GM19328 (cell line): Measurements from ENCODE around the gene LDLRAD4.

Source experiments
- ATAC-seq: cut with Tn5 transposase; IDR thresholded peaks from one replicate; pipeline ENCODE4 v1.9.1; 2021; ENCODE audit warnings: mild to moderate bottlenecking, moderate library complexity; ENCODE audit not compliant: unreplicated experiment

LDLRAD4 gene

DNA sequence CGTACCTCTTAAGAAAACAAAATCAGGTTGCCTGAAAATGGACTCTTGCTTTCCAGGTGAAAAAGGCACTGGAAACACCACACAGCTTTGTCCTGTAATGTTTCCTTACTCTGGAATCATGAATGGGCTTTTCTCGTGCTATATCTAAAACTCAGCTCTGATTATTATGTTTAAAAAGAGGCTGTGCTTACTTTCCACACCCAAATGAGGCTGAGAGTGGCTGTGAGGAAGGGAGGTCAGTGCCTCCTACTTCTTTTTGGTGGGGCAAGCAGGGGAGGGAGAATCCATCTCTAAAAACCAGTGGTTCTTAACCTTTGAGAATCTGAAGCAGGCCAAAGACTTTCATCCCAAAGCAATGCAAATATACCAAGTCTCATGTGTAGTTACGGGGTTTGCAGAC lies 359.2 kb downstream of the LDLRAD4 start:
- no peak for ATAC-seq

DNA sequence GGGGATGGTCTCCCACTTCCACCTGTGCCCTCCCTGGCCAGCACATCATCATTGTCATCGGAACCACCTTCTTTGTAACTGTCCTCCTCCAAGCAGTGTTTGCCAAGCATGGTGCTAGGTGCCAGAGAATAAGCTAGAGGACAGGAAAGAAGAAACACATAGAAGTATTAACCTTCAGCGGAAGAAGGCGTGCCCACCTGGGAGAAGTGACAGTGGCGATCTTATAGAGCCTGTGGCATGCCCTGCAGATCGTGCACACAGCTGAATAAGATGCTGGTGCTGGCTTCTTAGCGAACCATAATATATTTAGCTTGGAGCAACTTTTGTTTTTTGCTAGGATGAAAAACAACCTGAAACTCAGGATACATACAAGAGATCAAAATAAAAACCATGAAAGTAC lies 359.8 kb downstream of the LDLRAD4 start:
- ATAC-seq, result no peak

DNA sequence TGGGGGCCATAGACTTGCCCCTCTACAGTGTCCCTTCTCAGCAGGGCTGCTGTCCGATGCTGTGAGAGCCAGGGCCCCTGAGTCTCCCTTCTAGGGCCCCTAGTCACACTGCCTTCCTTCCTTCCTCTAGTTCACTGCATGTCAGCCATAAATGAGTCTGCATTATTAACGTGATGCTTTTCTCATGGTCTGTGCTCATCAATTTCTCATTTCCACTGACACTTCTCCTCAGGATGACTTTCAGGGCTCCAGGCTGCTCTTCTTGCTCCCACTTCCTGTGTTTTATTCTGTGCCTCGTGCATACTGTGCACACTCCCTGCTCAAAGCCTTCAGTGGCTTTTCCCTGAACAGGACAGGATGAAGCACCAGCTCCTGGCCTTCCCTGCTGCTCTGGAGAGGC lies 361.3 kb downstream of the LDLRAD4 start:
- ATAC-seq, result no peak

DNA sequence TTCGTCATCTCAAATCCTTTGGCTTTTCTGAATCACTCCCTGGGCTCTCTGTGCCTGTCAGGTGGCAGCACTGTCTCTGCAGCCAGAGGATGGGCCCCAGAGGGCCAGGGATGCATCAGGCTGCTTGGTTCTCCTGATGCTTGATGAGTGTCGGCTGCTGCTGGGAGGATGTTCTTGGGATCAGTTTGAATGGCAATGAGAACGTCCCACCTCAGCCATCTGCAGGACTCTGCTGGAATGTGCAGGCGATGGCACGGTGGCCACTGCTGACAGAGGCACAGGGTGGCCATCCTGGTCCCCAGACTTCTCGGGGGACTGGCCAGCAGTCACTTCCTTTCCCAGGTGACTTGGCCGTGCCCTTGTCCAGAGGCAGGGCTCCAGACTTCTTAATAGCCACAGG lies 361.8 kb downstream of the LDLRAD4 start:
- no peak for ATAC-seq

DNA sequence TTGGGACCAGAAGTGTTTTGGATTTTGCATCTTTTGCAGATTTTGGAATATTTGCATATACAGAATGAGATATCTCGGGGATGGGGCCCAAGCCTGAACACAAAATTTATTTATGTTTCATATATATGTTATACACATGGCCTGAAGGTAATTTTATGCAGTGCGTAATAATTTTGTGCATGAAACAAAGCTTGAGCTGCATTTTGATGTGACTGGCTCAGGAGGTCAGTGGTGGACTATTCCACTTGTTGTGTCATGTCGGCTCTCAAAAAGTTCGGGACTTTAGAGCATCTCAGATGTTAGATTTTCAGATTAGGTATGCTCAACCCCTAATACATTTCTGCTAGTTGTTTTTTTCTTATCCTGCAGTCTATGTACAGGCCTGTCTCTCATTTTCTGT lies 362.4 kb downstream of the LDLRAD4 start:
- ATAC-seq, result no peak

DNA sequence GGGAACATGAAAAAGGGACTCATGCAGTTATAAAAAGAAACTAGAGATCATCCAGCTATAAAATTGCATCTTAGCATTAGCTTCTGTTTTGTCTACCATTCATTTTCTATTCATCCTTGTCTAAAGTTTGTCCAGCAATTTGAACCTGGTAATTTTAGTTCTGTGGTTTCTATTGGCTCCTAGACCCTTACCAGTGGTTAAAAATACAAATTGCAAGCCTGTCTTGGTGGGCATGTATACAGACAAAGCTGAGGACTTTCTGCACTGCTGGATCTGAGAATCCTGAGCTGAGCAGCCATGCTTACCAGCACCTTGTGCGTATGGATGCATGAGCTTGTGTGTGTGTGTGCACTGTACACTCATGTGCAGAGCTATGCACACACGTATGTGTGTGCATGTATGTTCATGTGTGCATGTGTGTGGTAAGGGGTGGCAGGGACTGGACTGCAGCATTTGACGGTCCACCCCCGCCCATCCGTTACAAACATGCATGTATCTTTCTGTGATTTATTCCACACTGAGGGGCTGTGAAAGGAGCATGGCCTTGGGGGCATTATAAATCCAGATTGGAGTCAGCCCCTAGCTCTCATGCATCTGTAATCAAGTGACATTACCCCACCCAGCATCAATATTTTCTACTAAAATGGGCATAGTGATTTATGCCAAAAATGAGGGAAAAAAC lies 363.1 kb downstream of the LDLRAD4 start:
- no peak for ATAC-seq

DNA sequence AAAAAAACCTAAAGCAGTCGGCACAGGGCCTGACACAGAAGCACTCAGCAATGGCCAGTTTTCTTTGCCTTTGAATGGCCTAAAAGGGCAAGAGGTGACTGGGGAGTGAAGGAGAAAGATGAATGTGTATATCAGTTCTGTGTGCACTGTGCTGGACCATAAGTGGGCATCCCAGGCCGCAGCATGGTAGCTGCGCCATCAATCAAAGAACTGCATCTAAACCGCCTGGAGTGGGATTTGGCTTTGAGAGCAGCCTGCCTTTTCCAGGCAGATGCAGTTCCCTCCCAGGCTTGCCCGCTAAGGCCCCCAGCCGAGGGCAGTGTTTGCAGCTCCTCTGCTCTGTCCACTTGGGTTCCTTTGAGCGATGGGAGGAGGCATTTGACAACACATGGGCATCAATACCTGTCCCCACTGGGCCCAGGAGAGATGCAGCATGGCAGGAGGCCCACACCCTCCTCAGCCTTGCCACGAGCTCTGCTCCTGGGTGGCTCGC lies 363.7 kb downstream of the LDLRAD4 start:
- no peak for ATAC-seq

DNA sequence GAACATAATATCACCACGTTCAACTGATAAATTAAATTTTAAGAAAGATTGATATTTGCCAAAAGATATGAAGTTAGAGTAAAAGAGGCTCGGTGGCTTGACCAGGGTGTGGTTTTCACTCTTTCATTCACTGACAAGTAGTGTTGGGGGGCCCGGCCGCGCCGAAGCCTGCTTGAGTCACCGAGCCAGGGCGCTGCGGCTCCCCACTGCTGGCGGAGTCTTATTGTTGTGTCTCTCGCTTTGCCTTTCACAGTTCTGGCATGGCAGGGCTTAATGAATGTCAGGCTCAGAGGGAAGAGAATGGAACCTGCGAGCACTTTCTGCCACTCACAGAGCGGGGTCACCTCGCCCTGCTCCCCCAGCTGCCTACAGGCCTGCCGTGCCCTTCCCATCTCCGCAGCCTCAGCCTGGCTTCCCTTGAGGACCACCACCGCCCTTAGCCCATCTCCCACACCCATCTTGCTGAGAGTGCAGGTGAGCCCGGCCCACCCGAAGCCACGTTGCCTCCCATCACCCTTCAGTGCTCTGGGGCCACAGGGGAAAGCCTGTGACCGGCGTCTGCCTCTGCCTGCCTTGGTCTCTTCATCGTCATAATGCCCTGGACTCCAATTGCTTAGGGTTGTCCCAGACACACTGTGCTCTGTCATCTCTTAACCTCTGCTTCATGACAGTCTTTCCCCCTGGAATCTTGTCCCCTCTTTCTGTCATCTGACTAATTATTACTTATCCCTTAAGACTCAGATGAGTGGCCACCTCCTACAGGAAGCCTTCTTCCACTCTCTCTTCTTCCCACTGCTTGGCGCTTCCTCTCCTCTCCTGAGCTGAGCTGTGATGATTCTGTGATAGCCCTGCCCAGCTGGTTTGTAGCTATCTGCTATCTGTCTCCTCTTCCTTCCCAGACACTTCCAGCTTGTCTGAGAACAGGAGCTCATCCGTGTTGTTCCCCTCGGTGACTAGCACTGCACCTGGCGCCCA lies 365.3 kb downstream of the LDLRAD4 start:
- no peak for ATAC-seq

DNA sequence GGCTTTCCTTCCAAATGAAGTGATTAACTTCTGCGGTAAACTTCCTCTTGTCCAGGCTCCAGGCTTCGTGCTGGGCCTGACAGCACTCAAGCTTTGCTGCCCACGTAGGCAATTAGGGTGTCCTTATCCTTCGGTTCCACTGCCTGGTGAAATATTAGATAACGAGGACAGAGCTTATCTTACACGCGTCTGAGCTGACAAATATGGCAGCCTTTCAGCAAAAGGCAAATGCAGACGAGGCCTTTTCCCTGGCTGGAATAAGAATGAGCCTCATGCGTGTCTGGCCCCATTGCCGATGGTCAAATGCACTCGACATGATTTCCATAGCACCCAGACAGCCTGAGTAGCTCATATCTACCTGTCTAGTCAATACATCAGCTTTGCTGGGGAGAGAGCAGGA lies 366.3 kb downstream of the LDLRAD4 start:
- ATAC-seq, result no peak

DNA sequence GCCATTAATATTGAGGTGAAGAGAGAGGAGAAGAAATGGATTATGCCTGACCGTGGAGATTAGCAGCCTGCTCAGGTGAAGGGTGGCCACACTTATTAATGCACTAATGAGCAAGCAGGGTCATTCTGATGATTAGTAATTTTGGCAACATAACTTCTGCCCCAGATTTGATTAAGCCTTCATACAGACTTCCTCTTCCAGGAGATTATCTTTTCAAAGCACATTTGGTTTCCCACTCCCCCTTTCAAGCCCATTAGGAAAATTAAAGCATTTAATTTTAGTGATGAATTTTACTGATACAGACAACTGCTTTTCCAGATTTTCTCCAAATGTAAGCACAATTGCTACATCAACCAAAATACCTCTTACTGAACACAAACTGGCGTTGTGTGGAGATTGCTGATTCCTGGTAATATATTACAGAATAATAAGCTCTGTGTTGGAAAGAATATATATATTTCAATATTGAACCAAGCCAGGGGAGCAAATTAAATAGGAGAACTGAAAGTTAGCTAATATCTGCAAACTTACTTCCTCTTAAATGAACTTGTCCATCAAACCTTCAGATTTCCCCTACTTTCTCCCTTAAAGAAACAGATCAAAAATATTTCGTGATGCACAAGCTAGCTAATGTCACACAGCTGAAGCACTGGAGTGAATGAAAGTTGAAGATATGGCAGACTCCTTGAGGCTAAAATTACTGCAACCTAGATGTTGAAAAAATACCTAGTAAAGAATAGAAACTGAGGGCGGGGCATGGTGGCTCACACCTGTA lies 367.0 kb downstream of the LDLRAD4 start:
- no peak for ATAC-seq

DNA sequence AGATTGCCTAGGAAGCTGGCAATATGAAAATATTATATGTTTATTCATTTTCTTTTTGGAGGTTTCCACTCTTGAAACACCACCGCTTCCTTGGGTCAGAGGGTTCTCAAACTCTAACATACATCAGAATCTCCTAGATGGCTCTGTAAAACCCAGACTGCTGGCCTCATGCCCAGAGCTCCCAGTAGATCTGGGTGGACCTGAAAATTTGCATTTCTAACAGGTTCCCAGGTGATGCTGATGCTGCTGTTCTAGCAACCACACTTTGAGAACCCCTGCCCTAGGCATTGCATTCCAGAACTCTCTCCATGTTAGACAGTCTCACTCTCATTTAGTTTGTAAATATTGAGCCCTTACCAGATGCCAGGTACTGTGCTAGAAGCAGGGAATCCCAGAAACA lies 368.4 kb downstream of the LDLRAD4 start:
- ATAC-seq, result no peak

DNA sequence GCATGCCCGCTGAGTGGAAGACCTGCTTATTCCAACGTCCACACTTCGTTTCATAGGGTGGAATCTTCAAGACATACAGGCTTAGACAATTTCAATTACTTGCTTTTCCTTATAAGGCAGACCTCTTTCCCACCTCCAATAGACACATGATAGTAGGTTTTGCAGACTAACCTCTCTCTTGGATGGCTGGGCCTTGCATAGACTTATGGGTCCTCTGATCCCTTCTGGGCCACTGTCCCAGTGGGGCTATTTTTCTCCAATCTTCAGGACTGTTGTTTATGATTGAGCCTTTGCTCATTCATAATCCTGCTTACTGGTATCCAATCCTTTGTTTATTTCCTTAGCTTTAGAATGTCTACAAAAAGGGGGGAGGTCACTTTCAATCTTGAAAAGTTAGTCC lies 368.9 kb downstream of the LDLRAD4 start:
- ATAC-seq, result no peak

DNA sequence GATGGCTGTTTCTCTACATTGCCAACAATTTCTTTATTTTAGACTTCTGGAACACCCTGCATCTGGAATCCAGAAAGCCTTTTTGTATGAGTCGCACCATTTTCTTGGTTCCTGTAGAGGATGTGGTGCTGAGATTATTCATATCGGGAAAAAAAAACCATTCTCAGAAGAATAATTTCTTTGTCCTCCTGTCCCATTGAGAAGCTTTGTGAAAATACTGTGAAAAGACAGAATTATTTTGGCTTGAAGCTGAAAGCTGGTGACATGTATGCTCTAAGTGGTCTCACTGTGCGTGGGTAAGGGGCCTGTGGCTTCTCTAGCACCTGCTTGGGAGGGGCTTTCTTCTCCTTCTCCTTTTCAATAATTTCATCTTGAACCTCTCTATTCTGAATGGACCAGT lies 369.4 kb downstream of the LDLRAD4 start:
- no peak for ATAC-seq

DNA sequence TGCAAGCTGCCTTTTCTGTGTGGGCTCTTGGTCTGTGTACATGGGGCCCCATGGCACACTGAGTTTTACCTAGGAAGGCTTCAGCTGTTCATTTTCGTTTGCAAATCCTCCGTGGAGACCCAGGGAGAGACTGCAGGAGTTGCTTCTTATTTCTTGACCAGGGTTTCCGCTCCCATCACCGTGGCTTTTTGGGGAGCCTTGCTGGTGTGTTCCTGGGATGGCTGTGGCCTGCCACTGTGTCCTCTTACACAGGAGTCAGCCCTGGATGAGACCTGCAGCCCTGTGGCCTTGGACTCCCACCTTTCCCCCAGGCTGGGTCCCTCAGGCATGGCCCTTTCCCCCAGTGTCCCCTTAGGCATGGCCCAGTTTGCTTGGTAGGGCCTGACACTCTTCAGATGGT lies 370.8 kb downstream of the LDLRAD4 start:
- ATAC-seq, result no peak

DNA sequence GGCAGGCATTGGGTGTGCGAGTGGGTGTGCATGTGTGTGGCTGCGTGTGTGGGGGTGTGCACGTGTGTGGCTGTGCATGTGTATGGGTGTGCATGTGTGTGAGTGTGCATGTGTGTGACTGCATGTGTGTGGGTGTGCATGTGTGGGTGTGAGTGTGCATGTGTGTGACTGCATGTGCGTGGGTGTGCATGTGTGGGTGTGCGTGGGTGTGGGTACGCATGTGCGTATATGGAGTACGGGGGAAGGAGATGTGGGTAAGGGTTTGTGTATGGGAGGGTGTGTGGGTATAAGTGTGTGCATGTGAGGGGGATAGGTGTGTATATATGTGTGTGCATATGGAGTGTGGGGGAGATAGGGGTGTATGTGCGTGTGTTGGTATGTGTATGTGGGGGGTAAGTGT lies 371.4 kb downstream of the LDLRAD4 start:
- no peak for ATAC-seq

DNA sequence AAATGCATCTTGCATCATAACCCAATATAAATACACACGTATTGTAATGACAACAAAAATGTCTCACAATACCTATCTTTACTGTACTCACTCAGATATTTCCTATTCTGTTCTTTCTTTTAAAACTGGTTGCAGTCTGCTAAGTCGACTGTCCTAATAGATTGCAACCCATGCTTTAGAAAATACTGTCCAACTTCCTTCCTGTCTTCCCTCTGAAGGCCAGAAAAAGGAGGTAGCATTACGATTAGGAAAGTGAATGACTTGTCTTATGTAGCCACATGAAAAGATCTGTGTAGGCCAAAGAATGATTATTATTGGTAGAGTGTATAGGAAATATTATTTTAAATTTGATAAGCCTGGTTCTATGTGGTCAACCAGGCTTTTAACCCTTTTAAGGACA lies 373.7 kb downstream of the LDLRAD4 start:
- ATAC-seq, result no peak

DNA sequence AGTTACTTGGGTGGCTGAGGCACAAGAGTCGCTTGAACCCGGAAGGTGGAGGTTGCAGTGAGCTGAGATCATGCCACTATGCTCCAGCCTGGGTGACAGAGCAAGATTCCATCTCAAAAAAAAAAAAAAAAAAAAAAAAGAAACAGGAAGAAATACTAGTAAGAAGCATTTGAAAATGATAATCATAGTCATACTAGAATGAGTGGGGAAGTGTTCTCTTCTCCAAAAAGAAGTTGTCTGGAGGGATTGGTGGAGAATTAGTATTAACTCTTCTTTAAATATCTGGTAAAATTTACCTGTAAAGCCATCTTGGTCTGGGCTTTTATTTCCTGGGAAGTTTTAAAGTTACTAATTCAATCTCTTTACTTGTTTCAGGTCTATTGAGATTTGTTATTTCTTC lies 376.0 kb downstream of the LDLRAD4 start:
- no peak for ATAC-seq

DNA sequence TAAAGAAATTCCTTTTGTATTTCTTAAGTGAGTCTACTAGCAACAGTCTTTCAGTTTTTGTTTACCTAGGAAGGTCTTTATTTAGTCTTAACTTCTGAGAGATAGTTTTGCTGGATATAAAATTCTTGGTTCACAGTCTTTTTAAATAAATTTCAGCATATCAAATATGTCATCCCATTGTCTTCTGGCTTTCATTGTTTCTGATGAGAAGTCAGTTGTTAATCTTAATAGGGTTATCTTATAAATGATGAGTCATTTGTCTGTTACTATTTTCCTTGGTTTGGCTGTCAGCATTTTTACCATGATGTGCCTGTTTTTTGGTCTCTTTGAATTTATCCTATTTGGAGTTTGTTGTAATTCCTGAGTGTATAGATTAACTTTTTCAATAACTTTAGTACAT lies 378.5 kb downstream of the LDLRAD4 start:
- ATAC-seq, result no peak

DNA sequence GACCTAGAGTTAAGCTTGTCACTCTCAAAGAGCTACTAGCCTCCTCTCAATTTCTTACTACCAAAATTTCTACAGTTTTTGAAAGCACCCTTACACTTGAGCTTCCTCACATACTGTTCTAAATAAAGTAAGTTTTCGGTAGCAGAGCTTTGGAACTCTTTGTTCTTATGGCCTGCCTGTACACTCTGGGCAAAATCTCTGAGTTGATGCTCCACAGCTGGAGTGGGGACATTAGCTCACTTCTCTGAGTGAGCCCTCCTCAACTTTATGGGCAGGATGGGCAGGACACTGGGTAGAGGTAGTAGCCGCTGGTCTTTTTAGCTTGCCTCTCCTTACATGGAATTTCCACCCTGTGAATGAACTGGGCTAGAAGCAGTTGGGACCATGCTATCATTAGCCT lies 380.0 kb downstream of the LDLRAD4 start:
- no peak for ATAC-seq

DNA sequence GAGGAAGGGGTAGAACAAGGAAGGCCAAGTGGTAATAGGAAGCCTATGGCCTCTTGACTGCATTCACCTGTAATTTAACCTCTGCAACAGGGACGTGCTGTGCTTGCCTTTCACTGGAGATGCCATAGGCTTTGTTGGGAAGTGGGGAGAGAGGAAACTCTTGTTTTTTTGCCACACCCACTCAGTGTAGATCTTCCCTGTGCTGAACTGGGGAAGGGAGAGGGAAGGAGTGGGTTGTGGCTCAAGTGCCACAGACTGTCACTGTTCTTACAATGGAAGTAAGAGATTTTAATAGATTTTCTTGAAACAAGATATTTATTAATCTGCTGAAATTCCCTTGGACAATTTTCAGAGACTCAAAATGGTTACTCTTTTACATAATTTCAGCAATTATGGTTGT lies 380.5 kb downstream of the LDLRAD4 start:
- ATAC-seq, result no peak

DNA sequence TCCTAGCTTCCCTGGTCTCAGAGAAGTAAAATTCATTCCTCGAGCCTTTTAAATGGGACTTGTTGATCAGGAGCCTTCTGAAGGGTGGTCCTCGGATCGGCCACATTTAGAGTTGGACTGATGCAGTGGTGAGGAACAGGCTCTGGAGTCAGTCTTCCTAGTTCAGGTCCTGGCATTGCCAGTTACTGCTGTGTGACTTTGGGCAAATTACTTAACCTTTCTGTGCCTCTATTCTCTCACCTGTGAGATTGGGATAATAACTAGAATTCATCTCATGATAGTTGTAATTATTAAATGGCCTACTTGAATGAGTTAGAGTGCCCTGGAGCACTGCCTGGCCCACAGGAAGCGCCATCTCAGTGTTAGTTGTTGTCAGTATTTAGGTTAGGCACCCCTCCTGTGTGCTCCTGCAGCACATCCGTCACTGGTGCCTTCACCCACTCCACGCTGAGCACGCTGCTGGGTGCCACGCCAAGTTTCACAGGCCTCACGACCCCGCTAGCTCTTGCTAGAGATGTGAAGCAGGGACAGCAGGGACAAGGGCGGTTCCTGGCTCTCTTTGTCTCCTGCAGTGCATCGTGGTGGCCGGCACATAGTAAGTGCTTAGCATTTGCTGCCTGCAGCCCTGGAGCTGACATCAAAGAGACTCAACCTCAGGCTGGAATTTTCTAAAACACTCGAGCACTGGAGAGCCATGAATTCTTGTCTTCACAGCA lies 384.9 kb downstream of the LDLRAD4 start:
- no peak for ATAC-seq
